AG04449 (cell line): ENCODE results near the gene MTA3.

Experiments
- CTCF ChIA-PET: fragments of 350-600 bp; formaldehyde crosslinking; extraction: SDS; loops from one replicate; lab custom pipeline; 2021; ENCODE audit warnings: antibody characterized with exemption; lab: Yijun Ruan, JAX
- POLR2A ChIA-PET: fragments of 400-600, 350-600 bp; formaldehyde crosslinking; extraction: SDS; loops from one replicate; lab custom pipeline; 2020; ENCODE audit warnings: antibody characterized with exemption, inconsistent platforms; lab: Yijun Ruan, JAX
- DNase-seq: peaks from one replicate; pipeline ENCODE4 v3.0.0-alpha.2; 2010; ENCODE audit warnings: low read depth, low spot score
- H3K4me3 ChIP-seq: 2 replicates; pipeline ENCODE4 v1.5.1; 2011; ENCODE audit warnings: low read depth, mild to moderate bottlenecking, control low read depth, low read length
- TF ChIP-seq, protein P1 (sequence below): IDR thresholded peaks from one replicate; pipeline ENCODE4 v1.5.1; 2011; ENCODE audit warnings: mild to moderate bottlenecking, moderate library complexity, low read length, control low read depth, inconsistent platforms; ENCODE audit not compliant: insufficient read depth; ENCODE audit errors: missing control alignments

Gene MTA3

DNA sequence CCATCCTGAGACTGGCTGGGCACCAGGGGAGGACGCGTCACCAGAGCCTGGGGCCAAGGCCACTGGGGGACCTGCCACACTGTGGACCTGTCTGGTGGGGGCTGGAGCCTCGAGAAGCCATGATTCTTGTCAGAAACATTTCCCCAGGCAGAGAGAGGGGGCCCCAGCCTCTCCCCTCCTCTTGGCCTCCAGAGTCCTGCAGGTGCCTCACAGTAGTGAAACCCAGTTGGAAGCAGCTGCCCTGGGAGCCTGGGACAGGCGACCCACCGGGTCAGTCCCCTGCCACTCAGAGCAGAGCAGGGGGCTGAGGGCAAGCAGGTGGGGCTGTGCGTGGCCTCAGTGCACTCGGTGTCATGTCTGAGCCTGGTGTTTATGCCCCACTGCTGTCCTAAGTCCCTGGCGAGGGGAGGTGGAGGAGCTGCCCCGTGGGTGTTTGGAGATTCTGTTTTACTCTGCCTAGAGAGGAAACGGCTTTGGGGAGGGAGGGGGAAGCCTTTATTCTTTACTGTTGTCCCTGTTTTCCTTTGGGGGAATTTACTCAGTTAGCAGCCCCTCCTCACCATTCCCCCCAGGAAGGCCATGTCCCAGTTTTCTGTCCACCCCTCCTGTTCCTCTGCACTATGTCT lies 187.8 kb downstream of the MTA3 start:
- TF ChIP-seq, protein P1, sequence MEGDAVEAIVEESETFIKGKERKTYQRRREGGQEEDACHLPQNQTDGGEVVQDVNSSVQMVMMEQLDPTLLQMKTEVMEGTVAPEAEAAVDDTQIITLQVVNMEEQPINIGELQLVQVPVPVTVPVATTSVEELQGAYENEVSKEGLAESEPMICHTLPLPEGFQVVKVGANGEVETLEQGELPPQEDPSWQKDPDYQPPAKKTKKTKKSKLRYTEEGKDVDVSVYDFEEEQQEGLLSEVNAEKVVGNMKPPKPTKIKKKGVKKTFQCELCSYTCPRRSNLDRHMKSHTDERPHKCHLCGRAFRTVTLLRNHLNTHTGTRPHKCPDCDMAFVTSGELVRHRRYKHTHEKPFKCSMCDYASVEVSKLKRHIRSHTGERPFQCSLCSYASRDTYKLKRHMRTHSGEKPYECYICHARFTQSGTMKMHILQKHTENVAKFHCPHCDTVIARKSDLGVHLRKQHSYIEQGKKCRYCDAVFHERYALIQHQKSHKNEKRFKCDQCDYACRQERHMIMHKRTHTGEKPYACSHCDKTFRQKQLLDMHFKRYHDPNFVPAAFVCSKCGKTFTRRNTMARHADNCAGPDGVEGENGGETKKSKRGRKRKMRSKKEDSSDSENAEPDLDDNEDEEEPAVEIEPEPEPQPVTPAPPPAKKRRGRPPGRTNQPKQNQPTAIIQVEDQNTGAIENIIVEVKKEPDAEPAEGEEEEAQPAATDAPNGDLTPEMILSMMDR: no peak
- no peak overlapping the region for H3K4me3 ChIP-seq
- DNase-seq: no peak
- ChIA-PET POLR2A (no interaction called here), CTCF (interaction anchor here (0.8 to 1.4 kb wide), 2 partner anchors 14 to 41 kb away, joined by 4 to 5 read pairs; no protein-coding TSS in a partner anchor)

DNA sequence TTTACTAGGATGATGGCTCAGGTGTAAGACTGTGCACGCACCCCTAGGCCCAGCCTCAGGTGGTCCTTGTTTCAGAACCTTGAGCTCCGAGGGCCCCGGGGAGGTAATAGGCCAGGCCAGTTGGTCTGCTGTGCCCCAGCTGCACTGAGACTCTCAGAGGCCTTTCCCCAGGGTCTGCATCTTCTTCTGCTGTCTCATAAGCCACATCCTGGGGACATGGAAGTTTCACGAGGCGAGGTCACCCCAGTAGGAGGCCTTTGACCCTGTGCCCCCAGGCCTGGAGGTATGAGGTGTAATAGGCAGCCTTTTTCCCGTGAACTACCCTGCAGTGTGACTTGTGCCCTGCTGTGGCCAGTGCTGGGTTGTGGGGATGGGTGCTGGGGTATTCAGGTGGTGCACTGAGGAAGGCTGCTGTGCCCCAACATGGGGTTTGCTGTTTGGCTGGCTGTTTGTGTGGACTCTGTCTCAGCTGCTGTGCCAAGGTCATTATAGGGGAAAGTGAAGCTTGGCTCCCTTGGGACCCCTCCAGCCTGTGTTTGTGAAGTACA lies 188.6 kb downstream of the MTA3 start:
- DNase-seq: no peak
- H3K4me3 ChIP-seq: no peak overlapping the region
- POLR2A ChIA-PET: no interaction called here
- CTCF ChIA-PET: interaction anchor here (0.8 kb wide), 1 partner anchor 42 kb away, joined by 4 read pairs; no protein-coding TSS in a partner anchor
- TF ChIP-seq, protein P1: no peak

- TF ChIP-seq, protein P1: no peak
- CTCF ChIA-PET: interaction anchor here (1.2 to 1.9 kb wide), 2 partner anchors 12 to 16 kb away, joined by 4 to 5 read pairs; no protein-coding TSS in a partner anchor
- no peak for DNase-seq
- no peak overlapping the region for H3K4me3 ChIP-seq
- POLR2A ChIA-PET: no interaction called here
Observed at GRCh38 chr2:42757981-42758740, 189.7 kb downstream of the MTA3 start.

DNA sequence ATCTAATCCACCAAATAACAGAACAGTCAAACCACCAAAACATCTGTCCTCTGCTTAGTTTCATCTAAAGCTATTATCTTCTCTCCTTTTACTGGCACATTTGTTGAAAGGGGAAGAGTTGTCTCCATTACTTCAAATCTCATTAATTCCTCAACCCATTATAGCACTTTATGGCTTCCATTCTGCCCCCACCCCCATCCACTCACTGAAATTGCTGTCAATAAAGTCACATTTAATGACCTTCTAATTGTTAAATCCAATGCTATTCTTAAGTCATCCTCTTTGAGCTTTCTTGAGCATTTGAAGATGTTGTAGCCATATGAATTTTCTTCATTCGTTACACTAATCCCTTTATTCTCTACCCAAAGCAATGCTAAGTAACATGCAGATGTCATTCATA lies 190.3 kb downstream of the MTA3 start:
- POLR2A ChIA-PET: no interaction called here
- DNase-seq: no peak
- CTCF ChIA-PET: interaction anchor here (1.2 to 1.9 kb wide), 2 partner anchors 11 to 16 kb away, joined by 4 to 5 read pairs; no protein-coding TSS in a partner anchor
- TF ChIP-seq, protein P1: no peak
- no peak overlapping the region for H3K4me3 ChIP-seq

DNA sequence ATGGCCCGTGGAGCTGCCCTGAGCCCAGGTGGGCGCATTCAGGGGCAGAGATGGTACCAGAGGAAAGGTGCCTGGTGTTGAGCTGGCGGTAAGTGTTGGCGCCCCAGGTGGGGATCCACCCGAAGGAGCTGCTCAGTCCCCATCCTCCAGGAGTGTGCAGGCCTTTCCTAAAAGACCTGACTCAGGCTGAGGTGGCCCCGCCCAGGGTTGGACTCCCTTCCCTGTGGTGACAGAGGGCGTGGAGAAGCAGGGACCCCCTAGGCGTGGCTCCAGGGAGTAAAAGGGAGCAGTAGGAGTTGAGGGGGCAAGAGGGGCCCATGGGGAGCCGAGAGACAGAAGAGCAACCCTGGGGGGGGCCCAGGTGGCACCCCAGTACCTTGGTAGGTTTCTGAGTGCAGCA lies 193.1 kb downstream of the MTA3 start:
- CTCF ChIA-PET: no interaction called here
- no peak for DNase-seq
- POLR2A ChIA-PET: no interaction called here

DNA sequence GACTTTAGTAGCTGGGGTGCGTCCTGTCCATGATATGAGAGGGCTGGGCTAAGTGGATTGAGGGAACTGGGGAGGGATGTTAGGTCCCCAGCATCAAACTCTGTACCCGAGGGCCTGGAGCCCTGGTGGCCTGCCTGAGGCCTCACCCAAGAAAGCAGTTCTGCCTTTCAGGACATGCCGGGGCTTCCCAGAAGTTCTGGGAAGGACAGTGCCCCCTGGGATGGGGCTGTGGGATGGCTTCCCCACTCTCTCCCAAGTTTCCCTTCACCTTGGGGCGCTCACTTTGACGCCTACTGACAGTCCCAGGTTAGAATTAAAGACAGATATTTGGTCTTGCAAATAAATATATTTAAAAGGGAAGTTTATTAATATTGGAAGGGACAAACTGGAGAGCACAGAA lies 193.7 kb downstream of the MTA3 start:
- POLR2A ChIA-PET: no interaction called here
- DNase-seq: no peak
- CTCF ChIA-PET: no interaction called here
- no peak overlapping the region for H3K4me3 ChIP-seq
- TF ChIP-seq, protein P1: no peak

More for the DNA sequence above, 193.1 kb downstream of the MTA3 start:
- H3K4me3 ChIP-seq: no peak overlapping the region
- TF ChIP-seq, protein P1: no peak
